Vagina (tissue), 2 donors: ENCODE measurements around the gene AGBL1. TPM values are rescaled to one million over a fixed set of nuclear protein-coding genes. Genes with fewer than 3 reads are reported as not detected.

ENCODE experiments used
- DNase-seq, 2 donors: peaks; one replicate each; pipeline ENCODE4 v3.0.0-alpha.2; 2017; ENCODE audit errors: extremely low spot score in 2 of 2
- H3K27ac ChIP-seq: fragments of 200-600 bp; sonication (generic); one replicate; pipeline ENCODE4 v1.5.1; 2019
- H3K27me3 ChIP-seq: fragments of 200-600 bp; sonication (generic); one replicate; pipeline ENCODE4 v1.5.1; 2019
- H3K36me3 ChIP-seq, 2 donors: fragments of 200-600 bp; sonication (generic); one replicate each; pipeline ENCODE4 v1.5.1; 2017 to 2019
- H3K4me1 ChIP-seq: fragments of 200-600 bp; sonication (generic); one replicate; pipeline ENCODE4 v1.5.1; 2019
- H3K4me3 ChIP-seq, 2 donors: fragments of 200-600 bp; sonication (generic); 1 replicate in 1 of 2; 2 replicates in 1 of 2; pipeline ENCODE4 v1.5.1; 2016 to 2019
- H3K9me3 ChIP-seq: fragments of 200-600 bp; sonication (generic); one replicate; pipeline ENCODE4 v1.5.1; 2019
- POLR2A ChIP-seq, 2 donors: fragments of 450-650 bp; IDR thresholded peaks; one replicate each; pipeline ENCODE4 v1.6.1; 2017; ENCODE audit warnings: antibody characterized with exemption in 2 of 2, mild to moderate bottlenecking in 2 of 2, moderate library complexity in 2 of 2
- POLR2AphosphoS5 ChIP-seq, 2 donors: sonication (generic); formaldehyde crosslinking; IDR thresholded peaks; one replicate each; pipeline ENCODE4 v1.9.0; 2017; ENCODE audit warnings: antibody characterized with exemption in 2 of 2, mild to moderate bottlenecking in 2 of 2, low read depth in 1 of 2; ENCODE audit not compliant: insufficient read depth in 1 of 2
- intact Hi-C: fragments of 100-400 bp; cut with DNase I; formaldehyde crosslinking; loops from one replicate; pipeline ENCODE4 v1.15.1; 2023
- total RNA-seq: library from RNA; depleted of rRNA; stranded (reverse); fragments of >200 nt; gene quantifications from one replicate; pipeline ENCODE4 v1.2.3, GENCODE V29; 2016
- TF ChIP-seq, protein P1 (sequence below), 3 experiments: fragments of 450-650 bp in 2 of 3; fragments of 200-600 bp in 1 of 3; sonication (generic) in 1 of 3; IDR thresholded peaks; one replicate each; pipeline ENCODE4 v1.5.1; 2017 to 2019; ENCODE audit warnings: antibody characterized with exemption in 3 of 3, mild to moderate bottlenecking in 2 of 3, moderate library complexity in 2 of 3

The AGBL1 gene
- total RNA-seq, 1 donor from 2014 or later: not detected

DNA sequence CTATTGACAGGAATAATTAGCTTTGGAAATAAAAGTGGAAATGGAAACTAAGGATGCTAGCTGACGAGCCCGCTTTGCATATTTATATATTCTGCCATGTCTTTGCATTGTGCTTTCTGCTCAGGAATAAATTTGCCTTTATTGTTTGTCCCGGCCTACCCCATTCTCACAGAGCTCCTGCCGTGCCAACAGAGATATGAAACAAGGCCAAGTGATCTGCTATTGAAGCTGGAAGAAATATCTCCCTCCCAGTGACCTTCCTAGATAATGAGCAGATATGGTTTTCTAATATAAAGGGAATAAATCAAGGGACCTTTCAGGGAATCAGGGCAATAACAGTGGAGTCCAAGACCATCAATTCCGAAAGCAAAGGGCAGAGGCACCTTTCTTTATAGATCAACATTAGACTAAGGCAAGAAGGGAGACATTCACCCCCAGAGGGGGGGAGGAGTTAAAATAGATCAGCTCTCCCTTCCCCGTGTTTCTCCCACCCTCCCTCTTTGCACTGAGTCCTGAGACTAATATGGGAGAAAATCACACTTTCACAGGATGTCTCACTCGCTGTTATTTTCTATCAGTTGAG, 664.6 kb downstream of the AGBL1 start:
- Histone ChIP-seq H3K4me1 (no peaks in the 10 kb centered on the region), H3K4me3 (no peak overlapping the region), H3K36me3 (no peaks in the 10 kb centered on the region), H3K27me3 (no peaks in the 10 kb centered on the region), H3K9me3 (no peaks in the 10 kb centered on the region), H3K27ac (no peak overlapping the region)
- TF ChIP-seq, protein P1, sequence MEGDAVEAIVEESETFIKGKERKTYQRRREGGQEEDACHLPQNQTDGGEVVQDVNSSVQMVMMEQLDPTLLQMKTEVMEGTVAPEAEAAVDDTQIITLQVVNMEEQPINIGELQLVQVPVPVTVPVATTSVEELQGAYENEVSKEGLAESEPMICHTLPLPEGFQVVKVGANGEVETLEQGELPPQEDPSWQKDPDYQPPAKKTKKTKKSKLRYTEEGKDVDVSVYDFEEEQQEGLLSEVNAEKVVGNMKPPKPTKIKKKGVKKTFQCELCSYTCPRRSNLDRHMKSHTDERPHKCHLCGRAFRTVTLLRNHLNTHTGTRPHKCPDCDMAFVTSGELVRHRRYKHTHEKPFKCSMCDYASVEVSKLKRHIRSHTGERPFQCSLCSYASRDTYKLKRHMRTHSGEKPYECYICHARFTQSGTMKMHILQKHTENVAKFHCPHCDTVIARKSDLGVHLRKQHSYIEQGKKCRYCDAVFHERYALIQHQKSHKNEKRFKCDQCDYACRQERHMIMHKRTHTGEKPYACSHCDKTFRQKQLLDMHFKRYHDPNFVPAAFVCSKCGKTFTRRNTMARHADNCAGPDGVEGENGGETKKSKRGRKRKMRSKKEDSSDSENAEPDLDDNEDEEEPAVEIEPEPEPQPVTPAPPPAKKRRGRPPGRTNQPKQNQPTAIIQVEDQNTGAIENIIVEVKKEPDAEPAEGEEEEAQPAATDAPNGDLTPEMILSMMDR (IDR thresholded peaks at IDR 0.05): no peak
- no peak for TF ChIP-seq POLR2AphosphoS5 (IDR thresholded peaks at IDR 0.05; ENCODE audit: insufficient read depth in 1 of 2, low read depth in 1 of 2)
- intact Hi-C loops: no loop called here
- no peak for DNase-seq

DNA sequence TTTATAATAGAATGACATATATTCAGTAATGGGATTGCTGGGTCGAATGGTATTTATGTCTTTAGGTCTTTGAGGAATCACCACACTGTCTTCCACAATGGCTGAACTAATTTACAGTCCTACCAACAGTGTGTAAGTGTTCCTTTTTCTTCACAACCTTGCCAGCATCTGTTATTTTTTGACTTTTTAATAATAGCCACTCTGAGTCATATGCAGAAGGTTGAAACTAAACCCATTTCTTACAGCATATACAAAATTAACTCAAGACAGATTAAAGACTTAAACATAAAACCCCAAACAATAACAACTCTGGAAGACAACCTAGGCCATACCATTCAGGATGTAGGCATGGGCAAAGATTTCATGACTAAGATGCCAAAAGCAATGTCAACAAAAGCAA, 671.4 kb downstream of the AGBL1 start:
- Histone ChIP-seq H3K27ac (no peak overlapping the region), H3K9me3 (no peaks in the 10 kb centered on the region), H3K36me3 (no peaks in the 10 kb centered on the region), H3K4me1 (no peaks in the 10 kb centered on the region), H3K27me3 (no peaks in the 10 kb centered on the region), H3K4me3 (no peak overlapping the region)
- DNase-seq: no peak
- intact Hi-C loops: no loop called here
- TF ChIP-seq, protein P1 (IDR thresholded peaks at IDR 0.05): no peak
- TF ChIP-seq POLR2A (IDR thresholded peaks at IDR 0.05) (no peak), POLR2AphosphoS5 (IDR thresholded peaks at IDR 0.05; ENCODE audit: insufficient read depth in 1 of 2, low read depth in 1 of 2) (no peak)

DNA sequence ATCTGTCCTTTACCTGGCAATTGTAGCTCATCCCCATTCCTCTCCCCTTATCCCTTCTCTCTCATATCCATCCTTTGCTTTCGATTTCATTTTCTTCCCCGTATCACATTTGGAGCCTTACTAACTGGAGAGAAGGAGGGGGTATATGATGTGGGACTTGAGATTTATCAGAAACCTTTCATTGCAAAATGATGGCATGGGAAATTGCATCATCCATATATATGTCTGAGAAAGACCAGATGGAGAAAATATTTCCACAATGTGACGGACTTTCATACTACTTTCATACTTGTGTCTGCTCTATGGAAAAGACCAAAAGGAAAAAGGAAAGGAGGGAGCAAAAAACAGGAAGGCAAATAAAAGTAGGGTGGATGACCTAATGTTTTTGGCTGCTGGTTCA, 675.2 kb downstream of the AGBL1 start:
- Histone ChIP-seq H3K9me3 (no peaks in the 10 kb centered on the region), H3K27me3 (no peaks in the 10 kb centered on the region), H3K36me3 (no peaks in the 10 kb centered on the region), H3K4me1 (no peaks in the 10 kb centered on the region), H3K27ac (no peak overlapping the region), H3K4me3 (no peak overlapping the region)
- DNase-seq: no peak
- TF ChIP-seq POLR2A (IDR thresholded peaks at IDR 0.05): no peak
- TF ChIP-seq, protein P1 (IDR thresholded peaks at IDR 0.05): no peak
- no peak for TF ChIP-seq POLR2AphosphoS5 (IDR thresholded peaks at IDR 0.05; ENCODE audit: insufficient read depth in 1 of 2, low read depth in 1 of 2)
- intact Hi-C loops: no loop called here

DNA sequence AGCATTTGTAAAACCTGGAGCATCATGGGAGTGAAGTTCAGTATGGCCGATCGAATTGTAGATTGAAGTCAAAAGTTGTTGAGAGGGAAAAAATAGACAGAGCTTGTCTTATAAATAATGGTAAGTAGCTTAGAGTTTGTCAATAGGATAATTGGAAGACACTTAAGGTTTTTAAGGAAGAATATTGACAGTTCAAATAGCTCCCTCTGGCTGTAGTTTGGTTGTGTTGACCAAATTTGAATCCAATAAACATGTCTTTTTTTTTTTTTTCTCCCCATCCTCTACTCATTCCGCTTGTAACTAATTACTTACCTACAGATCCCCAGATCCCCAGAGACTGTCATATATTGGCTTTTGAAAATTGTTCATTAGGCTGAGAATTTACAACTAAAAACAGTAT, 677.0 kb downstream of the AGBL1 start:
- no peak for TF ChIP-seq POLR2AphosphoS5 (IDR thresholded peaks at IDR 0.05; ENCODE audit: insufficient read depth in 1 of 2, low read depth in 1 of 2)
- TF ChIP-seq, protein P1 (IDR thresholded peaks at IDR 0.05): no peak
- no peak for TF ChIP-seq POLR2A (IDR thresholded peaks at IDR 0.05)
- no peak overlapping the region for H3K4me3 ChIP-seq
- no peaks in the 10 kb centered on the region for H3K9me3 ChIP-seq
- H3K4me1 ChIP-seq: no peaks in the 10 kb centered on the region
- H3K27me3 ChIP-seq: no peaks in the 10 kb centered on the region
- no peak for DNase-seq
- H3K27ac ChIP-seq: no peak overlapping the region
- H3K36me3 ChIP-seq: no peaks in the 10 kb centered on the region
- intact Hi-C loops: no loop called here

DNA sequence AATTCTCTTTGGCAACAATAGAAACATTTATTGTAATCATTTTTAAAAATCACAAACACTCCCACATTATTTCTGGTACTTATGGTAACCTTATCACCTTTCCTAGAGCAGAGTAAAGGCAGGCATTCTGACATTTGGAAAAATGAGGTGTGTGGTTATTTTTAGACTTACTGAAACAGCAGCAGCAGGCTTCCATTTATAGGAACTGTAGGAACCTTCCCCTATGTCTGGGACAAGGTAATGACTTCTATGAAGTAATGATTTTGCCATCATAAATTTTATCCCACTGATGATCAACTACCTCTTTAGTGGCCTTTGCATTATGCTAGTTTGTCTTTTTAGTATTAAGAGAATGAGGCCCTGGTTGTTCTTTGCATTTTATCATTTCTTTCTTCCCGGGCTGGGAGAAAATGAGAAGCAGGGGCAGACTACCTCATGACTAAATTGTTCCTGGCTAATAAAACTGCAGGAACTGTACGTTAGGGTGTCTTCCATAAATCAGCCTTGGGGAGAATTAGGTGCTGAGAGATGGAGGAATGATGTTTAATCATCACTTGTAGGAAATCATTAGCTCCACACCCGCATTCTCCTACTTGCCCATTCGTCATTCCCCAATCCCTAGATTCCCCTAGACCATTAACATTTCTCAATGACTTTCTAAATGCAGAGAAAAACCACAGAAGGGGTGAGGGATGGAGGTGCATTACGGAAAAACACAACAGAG, 680.3 kb downstream of the AGBL1 start:
- H3K9me3 ChIP-seq: no peaks in the 10 kb centered on the region
- TF ChIP-seq POLR2A (IDR thresholded peaks at IDR 0.05) (no peak), POLR2AphosphoS5 (IDR thresholded peaks at IDR 0.05; ENCODE audit: insufficient read depth in 1 of 2, low read depth in 1 of 2) (no peak)
- TF ChIP-seq, protein P1 (IDR thresholded peaks at IDR 0.05): no peak
- H3K4me1 ChIP-seq: no peaks in the 10 kb centered on the region
- no peaks in the 10 kb centered on the region for H3K27me3 ChIP-seq
- no peaks in the 10 kb centered on the region for H3K36me3 ChIP-seq
- no peak for DNase-seq
- H3K27ac ChIP-seq: no peak overlapping the region
- H3K4me3 ChIP-seq: no peak overlapping the region
- intact Hi-C loops: no loop called here
